DMS53 treated with DMSO at 0.1 percent for 48 hours (cell line): ENCODE data around the gene ADAMTS2.

Experiments
- DNase-seq: peaks from one replicate; lab custom pipeline; 2025; ENCODE audit not compliant: unreplicated experiment; lab: John Stamatoyannopoulos, UW

ADAMTS2 gene

DNA sequence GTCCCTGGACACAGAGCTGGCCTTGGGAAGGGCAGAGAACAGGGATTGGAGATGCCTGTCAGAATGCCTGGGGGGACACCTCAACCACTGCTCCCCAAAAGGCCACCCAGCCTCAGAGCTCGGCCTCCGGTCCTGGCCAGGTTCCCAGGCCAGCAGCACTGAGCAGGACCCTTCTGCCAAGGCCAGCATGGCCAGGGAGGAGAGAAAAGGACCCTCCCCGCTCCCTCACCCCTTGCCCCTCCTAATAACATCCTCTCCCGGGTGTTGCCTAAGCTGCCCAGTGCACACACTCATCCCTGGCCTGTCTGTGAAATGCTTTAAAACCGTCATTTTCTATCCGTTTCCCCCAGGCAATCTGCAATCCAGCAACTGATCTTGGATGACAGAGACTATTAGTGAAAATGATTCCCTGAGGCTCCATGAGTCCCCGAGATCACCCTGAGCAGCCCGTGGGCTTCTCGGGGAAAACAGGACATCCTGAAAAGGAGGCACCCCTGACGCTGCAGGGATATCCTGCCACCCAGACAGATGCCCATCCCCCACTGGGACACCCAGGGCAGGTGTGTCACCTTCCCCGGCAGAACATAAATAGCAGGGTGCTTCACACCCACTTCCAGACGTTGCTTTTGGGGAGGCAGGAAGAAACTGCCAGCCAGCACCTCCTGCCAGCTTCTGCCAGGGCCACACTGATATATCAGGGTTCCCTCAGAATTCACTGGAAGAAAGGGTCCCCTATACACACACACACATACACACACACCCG lies 75.3 kb downstream of the ADAMTS2 start:
- no peak for DNase-seq

DNA sequence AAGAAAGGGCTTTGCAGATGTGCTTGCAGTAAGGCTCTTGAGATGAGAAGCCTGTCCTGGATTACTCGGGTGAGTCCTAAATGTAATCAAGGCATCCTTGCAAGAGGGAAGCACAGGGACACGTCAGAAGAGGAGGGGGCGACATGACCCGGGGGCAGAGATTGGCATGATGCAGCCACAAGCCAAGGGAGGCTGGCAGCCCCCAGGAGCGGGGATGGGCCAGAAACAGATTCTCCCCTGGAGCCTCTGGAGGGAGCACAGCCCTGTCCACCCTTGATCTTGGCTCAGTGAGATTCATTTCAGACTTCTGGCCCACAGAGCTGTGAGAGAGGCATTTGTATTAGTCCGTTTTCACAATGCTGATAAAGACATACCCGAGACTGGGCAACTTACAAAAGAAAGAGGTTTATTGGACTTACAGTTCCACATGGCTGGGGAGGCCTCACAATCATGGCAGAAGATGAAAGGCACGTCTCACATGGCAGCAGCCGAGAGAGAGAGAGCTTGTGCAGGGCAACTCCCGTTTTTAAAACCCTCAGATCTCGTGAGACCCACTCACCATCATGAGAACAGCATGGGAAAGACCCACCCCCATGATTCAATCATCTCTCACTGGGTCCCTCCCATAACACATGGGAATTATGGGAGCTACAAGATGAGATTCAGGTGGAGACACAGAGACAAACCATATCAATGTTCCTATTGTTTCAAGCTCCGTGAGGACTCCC lies 76.1 kb downstream of the ADAMTS2 start:
- no peak for DNase-seq

DNA sequence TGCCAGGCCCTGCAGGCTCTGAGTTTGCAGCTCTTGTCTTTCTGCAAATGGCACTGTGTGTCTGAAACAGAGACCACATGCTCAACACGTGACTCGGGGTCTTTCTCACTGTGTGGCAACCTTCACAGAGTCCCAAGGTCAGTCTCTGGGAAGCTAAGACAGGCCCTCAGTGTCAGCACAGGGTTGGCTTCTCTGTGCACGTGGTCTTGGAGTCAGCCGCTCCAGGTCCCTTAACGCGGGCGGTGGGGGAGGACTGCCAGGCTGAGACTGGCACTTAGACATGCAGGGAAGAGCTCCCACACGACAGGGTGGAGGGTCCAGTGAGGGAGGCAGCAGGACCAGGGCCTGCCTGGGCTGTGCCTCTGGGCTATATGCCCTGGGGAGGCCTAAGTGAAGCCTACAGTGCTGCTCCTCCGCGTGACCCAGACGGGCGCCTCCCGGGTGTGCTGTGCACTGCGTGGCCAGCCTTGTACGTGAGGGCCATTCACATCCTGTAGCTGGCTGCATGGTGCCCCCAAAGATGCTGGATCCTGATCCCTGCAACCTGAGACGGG lies 76.8 kb downstream of the ADAMTS2 start:
- no peak for DNase-seq

DNA sequence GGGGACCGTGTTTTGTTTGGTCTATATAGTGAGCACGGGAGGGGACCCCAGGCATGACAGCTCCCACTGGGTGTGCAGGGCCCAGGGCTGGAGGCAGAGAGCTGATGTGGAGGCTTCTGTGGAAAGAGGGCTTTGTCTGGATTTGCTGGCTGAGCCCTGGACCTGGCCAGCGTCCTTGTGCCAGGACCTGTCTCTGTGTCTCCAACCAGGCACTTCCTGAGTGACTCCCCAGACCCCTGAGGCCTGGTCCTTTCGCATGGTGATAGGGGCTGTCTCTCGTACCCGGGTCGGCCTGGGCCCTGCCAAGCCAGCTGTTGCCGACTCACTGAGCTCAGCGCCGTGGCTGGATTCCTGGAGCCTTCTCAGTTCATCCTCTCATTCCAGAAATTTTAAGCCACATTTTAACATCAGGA lies 77.6 kb downstream of the ADAMTS2 start:
- DNase-seq, result no peak

DNA sequence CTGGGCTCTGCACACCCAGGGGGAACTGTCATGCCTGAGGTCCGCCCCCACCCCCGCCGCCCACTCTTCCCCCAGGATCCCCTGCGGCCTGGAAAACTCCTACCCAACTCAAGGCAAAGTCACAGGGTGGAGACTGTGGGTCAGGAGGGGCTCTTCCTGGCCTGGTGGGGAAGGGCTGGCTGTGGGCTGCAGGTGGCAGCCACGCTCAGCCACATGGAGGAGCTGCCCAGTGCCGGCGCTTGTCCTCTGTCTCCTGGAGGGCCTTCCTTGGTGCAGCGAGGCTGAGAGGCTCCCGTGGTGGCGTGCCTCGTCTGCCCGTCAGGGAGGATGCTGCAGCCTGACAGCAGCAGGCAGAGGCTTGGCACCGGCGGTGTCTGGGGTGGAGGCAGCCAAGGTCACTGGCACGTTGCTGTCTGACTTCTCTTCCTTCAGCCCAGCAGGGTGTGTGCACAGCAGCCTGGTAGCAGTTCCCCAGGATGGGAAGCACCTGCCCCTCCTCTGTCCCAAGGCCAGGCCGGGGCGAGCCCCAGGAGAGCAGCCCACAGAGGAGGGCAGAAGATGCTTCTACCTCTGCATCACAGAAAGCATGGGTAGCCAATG lies 78.1 kb downstream of the ADAMTS2 start:
- DNase-seq, result no peak

DNA sequence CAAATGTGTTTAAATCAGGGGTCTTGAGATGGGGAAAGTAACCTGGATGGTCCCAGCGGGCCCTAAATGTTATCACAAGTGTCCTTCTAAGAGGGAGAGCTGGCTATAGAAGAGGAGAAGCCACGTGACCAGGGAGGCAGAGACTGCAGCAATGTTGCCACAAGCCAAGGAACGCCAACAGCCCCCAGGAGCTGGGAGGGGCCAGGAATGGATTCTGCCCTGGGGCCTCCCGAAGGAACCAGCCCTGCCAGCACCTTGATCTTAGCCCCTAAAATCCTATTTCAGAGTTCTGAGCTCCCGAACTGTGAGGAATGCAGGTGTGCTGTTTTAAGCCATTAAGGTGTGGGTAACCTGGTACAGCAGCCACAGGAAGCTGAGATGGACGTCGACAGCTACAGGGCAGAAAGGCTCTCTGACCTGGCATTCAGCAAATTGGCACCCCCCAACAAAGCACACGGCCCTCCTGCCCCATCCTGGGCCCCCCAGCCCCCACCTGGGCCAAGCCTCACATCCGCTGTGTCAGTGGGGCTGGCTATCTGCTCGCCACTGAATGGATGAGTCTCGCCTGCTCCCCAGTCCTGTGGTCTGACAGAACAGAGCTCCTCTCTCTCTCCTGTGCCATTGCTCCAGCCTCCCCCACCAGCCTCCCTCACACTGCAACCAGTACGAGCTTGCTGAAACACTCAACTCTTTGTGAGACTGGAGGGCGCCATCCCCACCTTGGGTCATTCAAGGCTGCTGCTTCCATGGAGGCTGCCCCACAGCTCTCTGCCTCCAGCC lies 78.8 kb downstream of the ADAMTS2 start:
- DNase-seq, result no peak

DNA sequence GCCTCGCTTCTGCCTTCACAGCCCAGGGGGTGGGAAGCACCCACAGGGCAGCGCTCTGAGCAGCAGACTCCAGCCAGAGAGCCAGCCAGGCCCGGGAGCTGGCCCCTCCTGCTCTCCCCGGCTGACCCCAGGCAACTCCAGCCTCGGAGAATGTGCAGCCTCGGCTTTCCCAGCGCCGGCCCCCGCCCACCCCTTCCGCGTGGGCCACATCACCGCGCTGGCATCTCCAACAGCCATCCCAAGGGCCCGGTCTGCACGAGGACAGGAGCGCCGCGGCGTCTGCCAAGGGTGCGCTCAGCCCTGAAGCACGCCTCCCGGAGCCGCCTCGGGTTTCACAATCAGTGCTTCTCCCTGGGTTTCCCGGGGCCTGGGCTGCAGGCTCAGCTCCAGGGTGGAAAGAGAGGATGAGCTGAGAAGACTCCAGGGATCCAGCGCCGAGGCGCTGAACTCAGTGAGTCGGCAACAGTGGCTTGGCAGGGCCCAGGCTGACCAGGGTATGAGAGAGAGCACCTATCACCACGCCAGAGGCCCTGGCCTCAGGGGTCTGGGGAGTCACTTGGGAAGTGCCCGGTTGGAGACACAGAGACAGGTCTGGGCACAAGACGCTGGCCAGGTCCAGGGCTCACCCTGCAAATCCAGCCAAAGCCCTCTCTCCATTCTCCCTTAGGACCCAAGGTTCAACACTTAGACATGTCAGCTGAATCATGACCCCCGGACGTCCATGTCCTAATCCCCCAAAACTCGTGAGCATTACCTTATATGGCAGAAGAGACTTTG lies 79.6 kb downstream of the ADAMTS2 start:
- DNase-seq, result no peak

DNA sequence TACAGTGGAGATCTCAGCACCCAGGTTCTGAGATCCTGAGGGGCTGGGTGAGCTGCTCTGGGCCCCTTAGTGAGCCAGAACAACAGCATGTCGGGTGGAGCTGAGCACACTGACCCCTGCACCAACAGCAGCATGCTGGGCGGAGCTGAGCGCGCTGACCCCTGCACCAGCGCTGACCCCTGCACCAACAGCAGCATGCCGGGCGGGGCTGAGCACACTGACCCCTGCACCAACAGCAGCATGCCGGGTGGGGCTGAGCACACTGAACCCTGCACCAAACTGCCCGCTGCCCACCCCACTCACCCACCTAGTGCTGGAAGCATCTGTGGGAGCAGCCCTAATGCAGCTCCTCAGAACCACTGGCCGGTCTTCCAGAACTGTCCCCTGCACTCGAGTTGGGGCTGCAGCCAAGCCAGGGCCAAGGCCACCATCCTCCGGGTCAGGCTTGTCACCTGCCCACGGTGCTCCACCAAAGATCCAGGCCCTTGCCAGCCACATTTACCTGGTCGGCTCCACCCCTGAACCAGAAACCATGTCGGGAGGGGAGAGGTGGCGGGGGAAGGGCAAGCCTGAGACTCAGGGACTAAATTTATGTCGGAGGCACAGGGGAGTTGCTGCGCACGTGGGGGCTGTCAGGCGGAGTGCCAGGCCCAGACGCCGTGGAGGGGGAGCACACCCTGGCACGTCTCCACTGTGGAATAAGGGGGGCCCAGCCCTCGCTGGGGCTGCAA lies 80.3 kb downstream of the ADAMTS2 start:
- DNase-seq, result no peak

DNA sequence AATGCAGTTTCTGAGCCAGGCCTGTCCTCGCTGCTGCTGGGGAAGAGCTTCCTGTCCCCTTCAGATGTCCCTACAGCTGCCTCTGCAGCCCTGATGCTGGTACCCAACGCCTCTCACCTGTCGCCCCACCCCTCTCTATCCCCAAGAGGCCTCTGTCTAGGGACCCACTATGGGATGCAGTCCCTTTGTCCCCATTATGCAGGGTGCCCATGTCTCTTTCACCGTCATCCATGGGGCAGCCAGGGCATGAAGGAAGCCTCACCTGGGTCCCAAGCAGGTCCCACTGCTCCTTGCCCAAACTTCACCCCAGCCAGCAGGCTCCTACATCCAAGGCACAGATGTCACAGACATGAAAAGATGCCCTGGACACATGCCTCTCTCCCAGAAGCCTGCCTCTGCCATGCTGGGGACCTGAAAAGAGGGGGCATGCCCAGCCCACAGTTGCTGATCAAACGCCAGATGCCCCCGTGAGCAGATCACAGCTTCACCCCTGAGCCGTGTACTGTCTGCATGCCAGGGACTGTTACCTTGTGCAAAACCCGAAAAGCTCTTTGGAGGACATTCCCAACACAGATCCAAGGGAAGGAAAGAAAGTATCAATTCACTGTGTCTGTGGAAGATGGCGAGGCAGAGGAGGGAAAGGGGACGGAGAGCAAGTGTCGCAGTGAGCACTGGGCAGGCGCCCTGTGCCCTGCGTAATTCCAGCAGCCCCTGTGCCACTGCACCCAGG lies 81.0 kb downstream of the ADAMTS2 start:
- DNase-seq, result no peak

DNA sequence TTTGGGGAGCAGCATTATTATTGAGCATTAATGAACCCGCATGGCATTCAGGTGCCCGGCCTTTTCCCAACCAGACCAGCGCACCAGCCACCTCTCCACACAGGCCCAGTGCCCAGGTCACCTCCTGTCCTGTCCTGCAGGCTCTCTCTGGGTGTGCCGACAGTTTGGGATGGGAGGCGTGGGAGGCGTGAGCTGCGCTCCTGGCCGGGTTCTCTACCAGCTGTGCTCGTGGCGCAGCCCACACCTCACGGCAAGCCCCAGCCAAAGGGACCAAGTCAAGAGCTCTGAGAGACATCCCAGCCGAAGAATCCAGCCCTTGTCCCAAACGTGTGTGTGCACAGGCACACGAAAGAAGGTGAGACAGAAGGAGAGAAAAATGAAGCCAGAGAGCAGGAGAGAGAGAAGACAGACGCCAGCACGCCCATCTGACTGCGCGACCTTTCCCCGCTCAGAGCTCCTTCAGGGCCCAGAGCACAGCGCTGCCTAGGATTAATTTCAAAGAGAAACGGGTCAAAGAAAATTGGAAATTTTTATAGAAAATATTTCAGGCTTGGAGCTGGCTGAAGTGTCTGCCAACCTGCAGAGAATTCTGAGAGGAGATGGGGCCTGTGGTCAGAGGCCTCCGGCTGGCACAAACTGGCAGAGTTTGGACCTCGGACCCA lies 81.7 kb downstream of the ADAMTS2 start:
- no peak for DNase-seq

DNA sequence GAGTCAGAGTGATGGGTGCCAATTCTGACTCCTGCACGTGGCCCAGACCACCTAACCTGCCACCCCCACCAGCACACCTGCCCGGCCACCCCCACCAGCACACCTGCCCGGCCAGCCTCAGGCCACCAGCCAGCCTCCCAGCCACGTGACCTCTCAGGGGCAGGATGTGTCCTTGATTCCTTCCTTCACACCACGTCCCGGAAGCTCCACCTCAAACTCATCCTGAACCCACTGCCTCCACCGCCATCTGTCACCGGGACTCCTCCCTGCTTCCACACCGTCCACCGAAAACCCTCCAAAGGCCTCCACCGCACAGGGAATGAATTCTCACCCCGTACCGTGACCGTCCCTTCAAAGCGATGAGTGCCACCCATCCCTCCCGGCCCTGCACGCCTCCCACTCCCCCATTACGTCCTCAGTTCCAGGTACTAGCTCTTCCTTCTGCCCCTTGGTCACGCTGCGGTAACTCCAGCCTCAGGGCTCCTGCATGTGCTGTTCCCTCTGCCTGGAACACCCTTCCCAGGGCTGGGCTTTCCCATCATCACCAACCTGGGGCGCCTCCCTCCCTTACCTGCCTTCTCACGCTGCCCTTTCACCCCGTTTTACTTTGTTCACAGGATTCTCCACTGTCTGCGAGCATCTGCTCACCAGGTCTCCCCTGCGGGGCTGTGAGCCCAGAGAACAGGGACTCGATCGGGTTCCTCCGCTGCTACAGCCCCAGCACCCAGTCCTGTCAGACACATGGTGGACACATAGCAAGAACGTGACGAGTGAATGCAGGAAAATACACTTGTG lies 82.9 kb downstream of the ADAMTS2 start:
- no peak for DNase-seq

DNA sequence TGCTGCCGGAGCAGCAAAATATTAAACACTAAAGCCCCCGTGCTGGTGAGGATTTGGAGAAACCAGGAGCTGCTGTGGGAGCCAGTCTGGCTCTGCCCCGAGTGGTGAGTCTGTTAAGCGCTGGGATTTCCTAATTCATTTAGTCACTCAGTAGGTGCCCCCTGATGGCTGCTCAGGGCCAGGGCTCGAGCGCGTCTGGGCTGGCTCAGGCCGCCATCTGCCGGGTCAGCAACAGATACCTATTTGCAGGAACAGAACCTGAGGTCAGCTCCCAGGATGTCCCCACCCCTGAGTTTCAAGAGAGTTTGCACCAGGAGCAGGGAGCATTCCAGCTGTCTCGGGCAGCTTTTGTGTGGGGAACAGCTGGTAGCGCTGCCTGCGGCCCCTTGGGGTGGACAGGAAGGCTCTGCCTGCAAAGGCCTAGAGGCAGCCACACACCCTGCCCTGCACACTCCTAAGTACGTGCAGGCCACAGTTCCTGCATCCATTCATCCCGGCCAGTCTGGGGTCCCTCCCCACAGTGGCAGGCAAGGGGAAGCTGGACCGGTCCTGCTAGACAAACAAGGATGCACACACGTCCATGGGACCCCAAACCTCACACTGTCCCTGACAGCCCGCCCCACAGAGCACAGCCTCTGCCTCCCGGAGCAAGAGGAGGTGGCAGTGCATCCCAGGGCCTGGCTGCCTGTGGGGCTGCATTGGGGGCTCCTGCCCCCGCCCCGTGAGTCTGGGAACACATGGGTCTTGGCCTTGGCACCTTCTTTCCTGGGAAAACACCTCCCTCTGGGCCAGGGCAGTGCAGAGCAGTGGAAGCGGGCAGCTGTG lies 83.7 kb downstream of the ADAMTS2 start:
- no peak for DNase-seq

DNA sequence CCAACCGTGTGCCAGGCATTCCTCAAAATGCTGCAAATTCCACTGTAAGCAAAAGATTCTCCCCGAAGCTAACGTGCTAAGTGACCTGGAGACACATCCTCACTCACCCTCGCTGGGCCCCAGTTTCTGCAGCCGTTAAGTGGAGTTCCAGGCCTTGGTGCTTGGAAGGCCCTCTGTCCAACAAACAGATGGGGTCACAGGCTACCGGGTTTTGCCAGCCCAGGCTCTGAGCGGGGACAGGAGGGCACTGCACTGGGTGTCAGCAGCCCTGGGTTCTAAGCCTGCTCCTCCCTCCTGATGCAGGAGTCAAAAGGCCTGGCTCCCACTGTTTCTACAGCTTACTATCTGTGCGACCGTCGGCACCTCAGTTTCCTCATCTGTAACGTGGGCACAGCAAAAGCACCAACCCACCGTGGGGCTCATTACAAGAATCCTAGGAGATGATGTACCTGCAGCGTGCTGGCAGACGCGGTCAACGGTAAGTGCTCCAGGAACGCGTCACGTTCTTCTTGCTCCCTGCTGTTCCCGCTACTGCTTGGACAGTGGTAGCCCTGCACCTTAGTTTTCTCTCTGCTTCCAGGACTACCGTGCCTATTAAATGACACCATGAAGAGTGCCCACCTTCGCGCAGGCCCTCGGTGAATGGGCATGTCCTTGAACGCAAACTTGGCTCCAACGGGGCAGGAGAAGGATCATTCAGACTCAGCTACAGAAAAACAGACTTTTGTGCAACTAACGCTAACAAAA lies 84.8 kb downstream of the ADAMTS2 start:
- no peak for DNase-seq

DNA sequence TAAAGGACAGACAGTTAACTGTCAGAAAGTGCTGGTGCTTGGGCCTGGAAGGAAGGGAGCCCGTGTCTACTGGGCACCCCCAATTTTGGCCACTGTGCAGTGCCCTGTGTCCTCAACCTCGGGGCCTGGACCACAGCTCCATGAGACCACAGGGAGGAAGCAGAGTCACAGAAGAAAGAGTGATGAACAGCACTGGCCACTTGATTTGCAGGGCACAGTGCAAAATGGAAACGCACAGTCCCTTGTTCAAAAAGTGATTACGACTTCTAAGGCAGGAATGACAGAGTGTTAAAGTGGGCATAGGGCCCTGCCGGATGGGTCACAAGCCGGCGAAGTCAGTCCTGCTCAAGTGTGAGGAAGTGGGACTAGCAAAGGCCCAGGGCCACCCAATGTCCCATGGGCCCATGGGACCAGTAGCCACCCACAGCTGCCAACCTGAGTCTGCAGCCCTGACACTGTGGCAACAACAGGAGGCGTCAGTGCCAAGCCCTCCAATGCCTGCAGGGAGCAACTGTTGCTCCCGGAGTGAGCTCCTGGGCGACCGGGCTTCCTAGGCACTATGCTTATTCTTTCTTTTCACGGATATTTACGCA lies 85.4 kb downstream of the ADAMTS2 start:
- no peak for DNase-seq

DNA sequence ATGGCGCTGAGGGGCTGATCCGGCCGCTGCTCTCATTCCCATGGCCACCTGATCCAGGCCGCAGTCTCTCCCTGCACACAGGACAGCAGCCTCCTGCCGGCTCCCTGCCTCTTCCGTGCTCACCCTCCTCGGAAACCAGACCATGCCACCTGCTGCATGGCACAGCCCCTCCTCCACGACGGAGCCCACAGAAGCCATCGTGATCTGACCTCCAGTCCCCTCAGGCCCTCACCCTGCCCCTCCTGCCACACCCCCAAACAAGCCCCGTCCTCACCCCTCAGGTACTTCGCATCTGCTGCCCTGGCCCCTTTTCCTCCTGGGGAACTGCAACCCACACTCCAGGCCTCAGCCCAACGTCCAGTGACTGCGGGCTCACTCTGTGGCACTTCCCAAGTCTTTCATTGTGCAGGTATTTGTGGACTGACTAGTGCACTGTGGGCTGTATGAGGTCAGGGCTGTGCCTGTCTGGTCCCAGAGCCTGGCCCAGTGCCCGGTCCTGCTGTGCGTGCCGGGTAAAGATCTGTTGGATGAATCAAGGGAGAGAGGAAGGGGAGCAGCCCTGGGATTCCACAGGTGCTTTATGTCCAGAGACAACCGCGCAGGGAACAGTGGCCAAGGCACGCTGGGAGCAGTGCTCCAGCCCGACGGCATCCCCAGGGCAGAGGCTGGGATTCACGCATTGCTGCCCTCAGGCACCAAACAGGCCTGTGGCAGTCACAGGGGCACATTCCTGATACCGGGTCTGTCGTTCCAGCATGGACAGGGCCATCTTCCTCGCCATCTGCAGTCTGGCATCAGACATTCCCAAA lies 86.1 kb downstream of the ADAMTS2 start:
- DNase-seq, result no peak
